NCI-H1105 treated with DMSO at 0.1 percent for 48 hours (cell line): ENCODE data around the gene GEMIN2.
"Not testable (repeated sequence)": the region's sequence is repeated elsewhere in the genome, so short reads cannot be mapped to it uniquely, and the experiment has no call there.

ENCODE experiments used
- DNase-seq: peaks from one replicate; lab custom pipeline; 2025; lab: John Stamatoyannopoulos, UW

The GEMIN2 gene

DNA sequence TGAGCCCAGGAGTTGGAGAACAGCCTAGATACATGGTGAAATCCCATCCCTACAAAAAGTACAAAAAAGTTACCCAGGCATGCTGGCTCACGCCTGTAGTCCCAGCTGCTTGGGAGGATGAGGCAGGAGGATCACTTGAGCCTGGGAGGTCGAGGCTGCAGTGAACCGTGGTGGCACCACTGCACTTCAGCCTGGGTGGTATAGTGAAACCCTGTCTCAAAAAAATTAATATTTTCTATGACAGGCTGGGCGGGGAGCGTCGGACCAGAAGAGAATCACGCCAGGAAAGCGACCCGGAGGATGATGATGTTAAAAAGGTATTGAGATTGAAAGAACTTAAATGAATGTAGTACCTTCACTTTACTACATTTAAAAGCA, 63.0 kb downstream of the GEMIN2 start:
- DNase-seq: no peak

DNA sequence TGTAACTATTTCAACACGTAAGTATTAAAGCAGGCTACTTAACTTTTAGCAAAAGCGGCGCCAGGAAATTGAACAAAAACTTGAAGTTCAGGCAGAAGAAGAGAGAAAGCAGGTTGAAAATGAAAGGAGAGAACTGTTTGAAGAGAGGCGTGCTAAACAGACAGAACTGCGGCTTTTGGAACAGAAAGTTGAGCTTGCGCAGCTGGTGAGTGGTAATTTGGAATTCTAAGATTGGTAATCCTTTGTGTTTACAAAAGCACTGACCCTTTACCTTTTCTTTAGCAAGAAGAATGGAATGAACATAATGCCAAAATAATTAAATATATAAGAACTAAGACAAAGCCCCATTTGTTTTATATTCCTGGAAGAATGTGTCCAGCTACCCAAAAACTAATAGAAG, 64.9 kb downstream of the GEMIN2 start:
- no peak for DNase-seq

DNA sequence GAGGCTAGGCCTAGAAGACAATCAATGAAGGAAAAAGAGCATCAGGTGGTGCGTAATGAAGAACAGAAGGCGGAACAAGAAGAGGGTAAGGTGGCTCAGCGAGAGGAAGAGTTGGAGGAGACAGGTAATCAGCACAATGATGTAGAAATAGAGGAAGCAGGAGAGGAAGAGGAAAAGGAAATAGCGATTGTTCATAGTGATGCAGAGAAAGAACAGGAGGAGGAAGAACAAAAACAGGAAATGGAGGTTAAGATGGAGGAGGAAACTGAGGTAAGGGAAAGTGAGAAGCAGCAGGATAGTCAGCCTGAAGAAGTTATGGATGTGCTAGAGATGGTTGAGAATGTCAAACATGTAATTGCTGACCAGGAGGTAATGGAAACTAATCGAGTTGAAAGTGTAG, 66.4 kb downstream of the GEMIN2 start:
- DNase-seq: no peak

DNA sequence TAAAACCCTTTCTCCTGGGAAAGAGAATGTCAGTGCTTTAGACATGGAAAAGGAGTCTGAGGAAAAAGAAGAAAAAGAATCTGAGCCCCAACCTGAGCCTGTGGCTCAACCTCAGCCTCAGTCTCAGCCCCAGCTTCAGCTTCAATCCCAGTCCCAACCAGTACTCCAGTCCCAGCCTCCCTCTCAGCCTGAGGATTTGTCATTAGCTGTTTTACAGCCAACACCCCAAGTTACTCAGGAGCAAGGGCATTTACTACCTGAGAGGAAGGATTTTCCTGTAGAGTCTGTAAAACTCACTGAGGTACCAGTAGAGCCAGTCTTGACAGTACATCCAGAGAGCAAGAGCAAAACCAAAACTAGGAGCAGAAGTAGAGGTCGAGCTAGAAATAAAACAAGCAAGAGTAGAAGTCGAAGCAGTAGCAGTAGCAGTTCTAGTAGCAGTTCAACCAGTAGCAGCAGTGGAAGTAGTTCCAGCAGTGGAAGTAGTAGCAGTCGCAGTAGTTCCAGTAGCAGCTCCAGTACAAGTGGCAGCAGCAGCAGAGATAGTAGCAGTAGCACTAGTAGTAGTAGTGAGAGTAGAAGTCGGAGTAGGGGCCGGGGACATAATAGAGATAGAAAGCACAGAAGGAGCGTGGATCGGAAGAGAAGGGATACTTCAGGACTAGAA, 67.0 kb downstream of the GEMIN2 start:
- DNase-seq: no peak

DNA sequence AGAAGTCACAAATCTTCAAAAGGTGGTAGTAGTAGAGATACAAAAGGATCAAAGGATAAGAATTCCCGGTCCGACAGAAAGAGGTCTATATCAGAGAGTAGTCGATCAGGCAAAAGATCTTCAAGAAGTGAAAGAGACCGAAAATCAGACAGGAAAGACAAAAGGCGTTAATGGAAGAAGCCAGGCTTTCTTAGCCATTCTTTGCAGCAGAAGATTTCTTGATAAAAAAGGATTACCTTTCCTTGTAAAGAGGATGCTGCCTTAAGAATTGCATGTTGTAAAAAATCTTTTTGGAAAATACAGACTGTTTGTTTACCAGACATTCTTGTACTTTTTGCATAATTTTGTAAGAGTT, 67.5 kb downstream of the GEMIN2 start:
- DNase-seq: no peak

DNA sequence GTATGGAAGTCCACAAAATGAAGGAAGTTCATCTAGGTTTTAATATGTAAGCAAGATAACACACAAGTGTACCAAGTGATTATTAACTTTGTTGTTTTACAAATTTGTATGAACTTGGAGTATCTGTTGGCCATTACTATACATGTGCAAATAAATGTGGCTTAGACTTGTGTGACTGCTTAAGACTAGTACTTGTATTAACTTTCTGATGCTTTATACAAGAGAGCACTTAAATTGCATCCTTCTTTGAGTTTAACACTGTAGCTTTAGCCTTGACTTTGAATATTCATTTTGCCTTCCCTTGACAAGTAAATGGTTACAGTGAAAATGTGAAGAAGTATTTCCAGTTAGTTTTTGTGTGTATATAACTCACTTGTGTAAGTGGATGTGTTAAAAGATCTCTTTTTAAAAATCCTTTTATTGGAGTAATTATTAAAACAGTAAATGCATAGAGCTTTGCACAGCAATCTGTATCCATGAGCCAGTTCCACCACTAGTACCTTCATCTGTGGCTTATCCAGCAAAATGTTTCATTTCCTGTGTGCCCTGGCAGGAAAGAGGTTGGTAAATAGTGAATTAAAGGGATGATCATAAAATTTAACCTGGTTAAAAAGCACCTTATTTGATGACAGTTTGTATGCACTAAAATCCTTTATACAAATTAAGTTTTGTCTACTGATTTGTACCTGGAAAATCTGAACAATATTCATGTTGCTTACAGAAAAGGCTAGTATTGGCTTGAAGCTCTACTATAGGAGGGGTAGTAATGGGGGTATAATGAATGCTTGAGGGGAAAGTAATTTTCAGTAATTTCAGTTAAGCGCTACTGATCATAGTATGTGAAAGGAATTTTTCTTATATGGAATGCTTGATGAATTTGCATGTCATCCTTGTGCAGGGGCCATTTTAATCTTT, 68.9 kb downstream of the GEMIN2 start:
- DNase-seq: no peak

DNA sequence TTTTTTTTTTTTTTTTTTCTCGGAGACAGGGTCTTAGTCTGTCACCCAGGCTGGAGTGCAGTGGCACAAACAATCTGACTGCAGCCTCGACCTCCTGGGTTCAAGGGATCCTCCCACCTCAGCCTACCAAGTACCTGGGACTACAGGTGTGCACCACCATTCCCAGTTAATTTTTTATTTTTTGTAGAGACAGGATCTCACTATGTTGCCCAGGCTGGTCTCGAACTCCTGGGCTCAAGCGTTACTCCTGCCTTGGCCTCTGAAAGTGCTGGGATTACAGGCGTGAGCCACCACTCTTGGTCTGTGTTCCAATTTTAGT, 69.5 kb downstream of the GEMIN2 start:
- not testable (repeated sequence) for DNase-seq

DNA sequence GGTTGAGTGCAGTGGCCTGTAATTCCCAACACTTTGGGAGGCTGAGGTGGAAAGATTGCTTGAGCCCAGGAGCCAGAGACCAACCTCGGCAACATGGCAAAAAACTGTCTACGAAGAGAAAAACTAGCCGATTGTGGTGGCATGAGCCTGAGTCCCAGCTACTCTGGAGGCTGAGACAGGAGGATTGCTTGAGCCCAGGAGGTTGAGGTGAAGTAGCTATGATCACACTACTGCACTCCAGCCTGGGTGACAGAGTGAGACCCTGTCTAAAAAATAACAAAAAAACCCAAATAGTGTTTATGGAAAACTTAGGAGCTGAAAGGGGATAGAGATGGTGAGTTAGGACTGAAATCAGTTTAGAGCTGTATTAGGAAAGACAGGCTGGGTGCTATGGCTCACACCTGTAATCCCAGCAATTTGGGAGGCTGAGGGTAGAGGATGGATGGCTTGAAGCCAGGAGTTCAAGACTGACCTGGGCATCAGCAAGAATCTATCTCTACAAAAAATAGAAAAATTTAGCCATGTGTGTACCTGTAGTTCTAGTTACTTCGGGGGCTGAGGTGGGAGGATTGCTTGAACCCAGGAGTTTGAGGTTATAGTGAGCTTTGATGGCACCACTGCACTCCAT, 70.6 kb downstream of the GEMIN2 start:
- no peak for DNase-seq

DNA sequence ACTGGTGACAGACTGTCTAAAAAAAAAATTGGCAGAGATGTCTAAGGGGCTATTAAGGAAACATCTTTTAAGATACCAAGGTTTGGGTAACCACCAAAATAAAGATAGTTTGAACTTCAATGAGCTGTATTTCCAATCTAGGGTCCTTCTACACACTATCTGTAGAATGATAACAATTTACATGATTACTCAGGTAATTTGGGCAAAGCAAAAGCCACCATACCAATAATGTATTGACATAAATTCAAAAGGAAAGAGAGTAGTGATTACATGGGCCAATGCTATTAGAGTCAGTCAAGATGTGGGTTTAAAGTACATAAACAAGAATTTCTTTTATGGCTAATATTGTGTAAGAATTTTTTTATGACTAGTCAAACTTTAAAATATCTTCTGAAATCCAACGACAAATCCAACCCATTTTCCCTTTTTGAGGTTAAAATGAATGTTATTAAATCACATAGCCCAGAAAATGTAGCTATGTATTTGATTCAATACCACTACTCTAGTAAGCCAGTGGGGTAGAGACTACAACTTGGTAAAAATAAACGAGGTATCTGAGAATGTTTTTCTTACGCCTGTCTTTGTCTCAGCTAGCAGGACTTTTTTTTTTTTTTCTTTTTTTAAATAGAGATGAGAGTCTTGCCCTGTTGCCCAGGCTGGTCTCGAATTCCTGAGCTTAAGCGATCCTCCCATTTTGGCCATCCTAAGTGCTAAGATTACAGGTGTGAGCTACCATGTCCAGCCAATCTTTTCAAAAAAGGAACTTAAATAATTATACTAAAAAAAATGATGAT, 71.3 kb downstream of the GEMIN2 start:
- DNase-seq: no peak
